Peyer's patch (tissue), 4 donors: Measurements from ENCODE around the gene ERP44. TPM values are rescaled to one million over a fixed set of nuclear protein-coding genes. Genes with fewer than 3 reads are reported as not detected.

Source experiments
- DNase-seq, 3 donors: peaks; one replicate each; pipeline ENCODE4 v3.0.0-alpha.2; 2017 to 2019
- H3K27ac ChIP-seq, 4 donors: fragments of 200-600 bp; sonication (generic); one replicate each; pipeline ENCODE4 v1.5.1; 2016 to 2019
- H3K27me3 ChIP-seq, 2 donors: fragments of 200-600 bp; sonication (generic); one replicate each; pipeline ENCODE4 v1.5.1; 2019
- H3K36me3 ChIP-seq, 3 donors: fragments of 200-600 bp; sonication (generic); one replicate each; pipeline ENCODE4 v1.5.1; 2016 to 2019
- H3K4me1 ChIP-seq, 4 donors: fragments of 200-600 bp; sonication (generic); one replicate each; pipeline ENCODE4 v1.5.1; 2016 to 2019
- H3K4me3 ChIP-seq, 4 donors: fragments of 200-600 bp; sonication (generic); 1 replicate in 3 of 4; 2 replicates in 1 of 4; pipeline ENCODE4 v1.5.1; 2016 to 2019; ENCODE audit warnings: mild to moderate bottlenecking in 1 of 4
- H3K9me3 ChIP-seq, 4 donors: fragments of 200-600 bp; sonication (generic); one replicate each; pipeline ENCODE4 v1.5.1; 2016 to 2019; ENCODE audit warnings: mild to moderate bottlenecking in 1 of 4
- POLR2A ChIP-seq, 2 donors: fragments of 450-650 bp; IDR thresholded peaks; one replicate each; pipeline ENCODE4 v1.5.1; 2017; ENCODE audit warnings: antibody characterized with exemption in 2 of 2, mild to moderate bottlenecking in 2 of 2, moderate library complexity in 2 of 2
- total RNA-seq, 4 donors: library from RNA; depleted of rRNA; stranded (reverse); fragments of >200 nt; gene quantifications; one replicate each; pipeline ENCODE4 v1.1.0, GENCODE V29; 2016
- TF ChIP-seq, protein P1 (sequence below), 6 experiments: fragments of 450-650 bp in 4 of 6; fragments of 200-600 bp in 2 of 6; sonication (generic) in 1 of 6; IDR thresholded peaks; one replicate each; pipeline ENCODE4 v1.5.1; 2017 to 2019; ENCODE audit warnings: antibody characterized with exemption in 6 of 6, mild to moderate bottlenecking in 3 of 6, moderate library complexity in 1 of 6

Gene ERP44
- total RNA-seq, 4 donors from 2014 or later = 9.9 to 21.9 (median 17.4) TPM

DNA sequence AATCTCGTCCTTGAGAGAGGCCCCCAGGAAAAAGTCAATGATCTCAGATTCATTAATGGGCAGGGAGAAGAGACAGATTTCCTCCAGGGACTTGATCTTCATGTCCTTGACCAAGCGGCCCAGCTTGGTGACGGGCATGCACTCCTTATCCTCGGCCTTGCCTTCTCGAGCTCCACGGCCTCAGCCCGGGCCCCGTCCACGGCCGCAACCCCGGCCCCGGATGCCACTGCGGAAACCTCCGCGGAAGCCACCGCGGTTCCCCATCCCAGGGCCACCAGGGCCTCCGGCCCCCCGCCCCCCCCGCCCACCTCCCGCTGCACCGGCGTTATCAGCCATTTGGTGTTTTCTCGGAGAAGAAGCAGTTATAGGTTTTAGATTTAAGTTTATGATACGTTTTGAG is 18.5 kb upstream of the ERP44 start:
- no peak overlapping the region for H3K27ac ChIP-seq
- TF ChIP-seq, protein P1, sequence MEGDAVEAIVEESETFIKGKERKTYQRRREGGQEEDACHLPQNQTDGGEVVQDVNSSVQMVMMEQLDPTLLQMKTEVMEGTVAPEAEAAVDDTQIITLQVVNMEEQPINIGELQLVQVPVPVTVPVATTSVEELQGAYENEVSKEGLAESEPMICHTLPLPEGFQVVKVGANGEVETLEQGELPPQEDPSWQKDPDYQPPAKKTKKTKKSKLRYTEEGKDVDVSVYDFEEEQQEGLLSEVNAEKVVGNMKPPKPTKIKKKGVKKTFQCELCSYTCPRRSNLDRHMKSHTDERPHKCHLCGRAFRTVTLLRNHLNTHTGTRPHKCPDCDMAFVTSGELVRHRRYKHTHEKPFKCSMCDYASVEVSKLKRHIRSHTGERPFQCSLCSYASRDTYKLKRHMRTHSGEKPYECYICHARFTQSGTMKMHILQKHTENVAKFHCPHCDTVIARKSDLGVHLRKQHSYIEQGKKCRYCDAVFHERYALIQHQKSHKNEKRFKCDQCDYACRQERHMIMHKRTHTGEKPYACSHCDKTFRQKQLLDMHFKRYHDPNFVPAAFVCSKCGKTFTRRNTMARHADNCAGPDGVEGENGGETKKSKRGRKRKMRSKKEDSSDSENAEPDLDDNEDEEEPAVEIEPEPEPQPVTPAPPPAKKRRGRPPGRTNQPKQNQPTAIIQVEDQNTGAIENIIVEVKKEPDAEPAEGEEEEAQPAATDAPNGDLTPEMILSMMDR (IDR thresholded peaks at IDR 0.05) = no peak
- TF ChIP-seq POLR2A (IDR thresholded peaks at IDR 0.05) = no peak
- peaks cover 0 to 4% (median 0%) of the 10 kb centered on the region in 3 donors for H3K36me3 ChIP-seq
- no peaks in the 10 kb centered on the region for H3K27me3 ChIP-seq
- DNase-seq = no peak
- H3K9me3 ChIP-seq = no peaks in the 10 kb centered on the region
- H3K4me1 ChIP-seq = no peaks in the 10 kb centered on the region
- no peak overlapping the region for H3K4me3 ChIP-seq

DNA sequence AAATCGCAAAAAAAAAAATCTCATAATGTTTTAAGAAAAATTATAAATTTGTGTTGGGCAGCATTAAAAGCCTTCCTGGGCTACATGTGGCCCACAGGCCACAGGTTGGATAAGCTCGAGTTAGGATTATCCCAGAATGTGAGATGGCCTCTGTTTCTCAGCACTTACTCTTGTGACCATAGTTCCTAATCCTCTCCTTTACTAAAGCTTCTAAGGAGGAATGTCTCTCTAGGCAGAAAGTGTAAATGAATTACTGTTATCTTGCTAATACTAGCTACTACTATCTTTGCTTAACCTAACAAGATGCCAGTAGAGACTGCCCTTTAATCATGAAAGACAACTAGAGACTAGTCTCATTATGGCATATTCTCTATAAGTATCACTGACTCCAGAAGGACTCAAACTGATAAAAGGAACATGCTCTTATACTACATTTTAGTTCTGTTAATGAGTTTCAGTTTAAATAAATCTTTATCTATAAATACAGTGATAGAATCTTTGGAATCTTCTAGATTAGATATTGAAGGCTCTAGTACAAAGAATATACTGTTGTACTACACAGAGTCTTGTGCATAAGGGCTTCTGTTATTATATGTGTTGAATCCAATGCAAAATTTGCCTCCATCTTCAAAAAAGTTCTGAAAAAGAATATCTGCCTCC is 14.0 kb upstream of the ERP44 start:
- no peak for TF ChIP-seq POLR2A (IDR thresholded peaks at IDR 0.05)
- TF ChIP-seq, protein P1 (IDR thresholded peaks at IDR 0.05) = no peak
- Histone ChIP-seq H3K4me3 (no peak overlapping the region), H3K36me3 (peaks cover 0 to 7% (median 0%) of the 10 kb centered on the region in 3 donors), H3K27ac (no peak overlapping the region), H3K27me3 (no peaks in the 10 kb centered on the region), H3K9me3 (no peaks in the 10 kb centered on the region), H3K4me1 (no peaks in the 10 kb centered on the region)
- DNase-seq = no peak

DNA sequence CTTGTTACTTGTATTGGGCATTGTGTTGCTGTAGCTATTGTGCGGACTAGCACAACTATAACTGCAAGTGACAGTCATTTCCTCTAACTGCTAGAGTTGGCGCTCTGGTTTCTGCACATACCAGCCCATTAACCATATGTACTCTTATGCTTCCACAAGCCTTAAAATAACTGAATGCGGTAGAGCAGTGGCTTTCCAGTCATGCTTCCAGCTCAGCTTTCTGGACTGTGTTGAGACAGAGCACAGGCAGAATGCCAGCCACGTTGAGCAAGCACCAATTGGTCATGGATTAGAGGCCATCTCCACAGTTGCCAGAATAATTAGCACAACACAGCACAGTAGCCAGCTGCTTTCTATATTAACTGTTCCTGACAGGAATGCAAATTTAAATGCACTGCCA is 12.4 kb upstream of the ERP44 start:
- peak overlapping the region in 1 of 4 donors; percentile 27 for H3K27ac ChIP-seq
- no peak overlapping the region for H3K4me3 ChIP-seq
- H3K36me3 ChIP-seq = peaks cover 0 to 19% (median 0%) of the 10 kb centered on the region in 3 donors
- TF ChIP-seq POLR2A (IDR thresholded peaks at IDR 0.05) = no peak
- TF ChIP-seq, protein P1 (IDR thresholded peaks at IDR 0.05) = no peak
- no peaks in the 10 kb centered on the region for H3K9me3 ChIP-seq
- peak in 2 of 3 donors; percentile 33 to 73 for DNase-seq
- no peaks in the 10 kb centered on the region for H3K4me1 ChIP-seq
- no peaks in the 10 kb centered on the region for H3K27me3 ChIP-seq

DNA sequence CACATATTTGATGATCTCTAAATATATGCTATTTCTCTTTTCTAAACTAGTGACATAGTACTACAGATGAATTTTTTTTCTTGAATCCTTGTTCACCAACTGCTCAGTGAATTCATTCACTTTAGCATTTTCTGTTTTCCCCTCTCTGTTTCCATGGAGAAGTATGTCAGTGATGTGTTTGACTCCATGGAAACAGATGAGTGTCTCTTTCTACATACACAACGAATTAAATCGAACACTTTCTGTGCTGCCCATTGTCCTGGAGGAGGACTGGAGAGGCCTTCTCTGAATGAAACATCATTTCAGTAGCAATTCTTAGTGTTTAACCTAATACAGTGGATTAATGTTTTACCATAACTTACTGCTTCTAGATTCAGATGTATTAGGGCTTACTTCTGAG is 9.8 kb upstream of the ERP44 start:
- Histone ChIP-seq H3K36me3 (peaks cover 0 to 41% (median 0%) of the 10 kb centered on the region in 3 donors), H3K4me1 (no peaks in the 10 kb centered on the region), H3K27ac (no peak overlapping the region), H3K27me3 (no peaks in the 10 kb centered on the region), H3K4me3 (no peak overlapping the region), H3K9me3 (no peaks in the 10 kb centered on the region)
- DNase-seq = no peak
- no peak for TF ChIP-seq POLR2A (IDR thresholded peaks at IDR 0.05)
- TF ChIP-seq, protein P1 (IDR thresholded peaks at IDR 0.05) = no peak

DNA sequence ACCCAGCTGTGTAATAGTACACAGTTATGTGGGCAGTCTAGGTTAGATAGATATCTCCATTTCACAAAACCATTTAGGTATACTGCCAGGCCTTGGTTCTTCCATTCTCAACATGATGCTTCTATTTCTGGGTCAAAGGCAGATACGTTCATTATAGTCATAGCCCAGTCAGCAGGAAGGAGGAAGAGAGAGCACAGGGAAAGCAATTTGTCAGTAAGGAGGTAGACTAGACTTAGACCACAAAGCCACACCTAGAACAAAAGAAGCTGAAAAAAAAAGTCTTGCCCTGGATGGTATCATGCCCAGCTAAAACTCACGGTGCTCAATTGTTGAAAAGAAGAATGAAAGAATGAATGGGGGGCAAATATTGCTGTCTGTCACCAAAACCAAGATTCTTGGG is 7.8 kb upstream of the ERP44 start:
- Histone ChIP-seq H3K27me3 (no peaks in the 10 kb centered on the region), H3K36me3 (peaks cover 0 to 41% (median 0%) of the 10 kb centered on the region in 3 donors)

More for the DNA sequence above, 7.8 kb upstream of the ERP44 start:
- no peak for TF ChIP-seq POLR2A (IDR thresholded peaks at IDR 0.05)
- TF ChIP-seq, protein P1 (IDR thresholded peaks at IDR 0.05) = no peak
- no peak for DNase-seq
- Histone ChIP-seq H3K4me1 (no peaks in the 10 kb centered on the region), H3K9me3 (no peaks in the 10 kb centered on the region), H3K27ac (no peak overlapping the region), H3K4me3 (no peak overlapping the region)
